HEK293 (cell line): ENCODE data around the gene KANTR.
A peak's percentile ranks its signal among the peaks of the same experiment; 100 is the strongest.

Experiments
- GLIS1 ChIP-seq: fragments of 450-650 bp; formaldehyde crosslinking; IDR thresholded peaks from 2 replicates; pipeline ENCODE4 v1.5.1; 2016; ENCODE audit warnings: missing biosample characterization, missing genetic modification characterization
- GLIS2 ChIP-seq: fragments of 450-650 bp; formaldehyde crosslinking; IDR thresholded peaks from 2 replicates; pipeline ENCODE4 v1.5.1; 2016; ENCODE audit warnings: missing biosample characterization, missing genetic modification characterization
- OSR2 ChIP-seq: fragments of 450-650 bp; formaldehyde crosslinking; IDR thresholded peaks from 2 replicates; pipeline ENCODE4 v1.5.1; 2016; ENCODE audit warnings: missing biosample characterization, missing genetic modification characterization
- SALL2 ChIP-seq: fragments of 450-650 bp; formaldehyde crosslinking; IDR thresholded peaks from 2 replicates; pipeline ENCODE4 v1.5.0; 2017; ENCODE audit warnings: missing biosample characterization, mild to moderate bottlenecking, missing genetic modification characterization, borderline replicate concordance
- SP2 ChIP-seq: fragments of 450-650 bp; formaldehyde crosslinking; IDR thresholded peaks from 2 replicates; pipeline ENCODE4 v1.5.1; 2016; ENCODE audit warnings: missing biosample characterization, missing genetic modification characterization
- ZBTB20 ChIP-seq: fragments of 450-650 bp; formaldehyde crosslinking; IDR thresholded peaks from 2 replicates; pipeline ENCODE4 v1.5.1; 2016; ENCODE audit warnings: missing biosample characterization, missing genetic modification characterization
- ZFHX2 ChIP-seq: fragments of 450-650 bp; formaldehyde crosslinking; conservative IDR thresholded peaks from 2 replicates; pipeline ENCODE4 v1.5.1; 2016; ENCODE audit warnings: missing biosample characterization, missing genetic modification characterization
- ZNF221 ChIP-seq: fragments of 450-650 bp; formaldehyde crosslinking; IDR thresholded peaks from 2 replicates; pipeline ENCODE4 v1.5.1; 2017; ENCODE audit warnings: missing biosample characterization, missing genetic modification characterization, borderline replicate concordance
- ZNF324 ChIP-seq: fragments of 450-650 bp; formaldehyde crosslinking; IDR thresholded peaks from 2 replicates; pipeline ENCODE4 v1.5.1; 2016; ENCODE audit warnings: missing biosample characterization, missing genetic modification characterization
- ZNF335 ChIP-seq: fragments of 450-650 bp; formaldehyde crosslinking; conservative IDR thresholded peaks from 2 replicates; pipeline ENCODE4 v1.5.1; 2016; ENCODE audit warnings: missing biosample characterization, missing genetic modification characterization
- ZNF341 ChIP-seq: fragments of 450-650 bp; formaldehyde crosslinking; IDR thresholded peaks from 2 replicates; pipeline ENCODE4; 2016; ENCODE audit warnings: low read depth, missing biosample characterization, missing genetic modification characterization
- ZNF366 ChIP-seq: fragments of 450-650 bp; formaldehyde crosslinking; conservative IDR thresholded peaks from 2 replicates; pipeline ENCODE4 v1.5.1; 2016; ENCODE audit warnings: missing biosample characterization, missing genetic modification characterization
- ZNF391 ChIP-seq: fragments of 450-650 bp; formaldehyde crosslinking; IDR thresholded peaks from 2 replicates; pipeline ENCODE4 v1.5.1; 2016; ENCODE audit warnings: low read depth, missing biosample characterization, missing genetic modification characterization, borderline replicate concordance
- ZNF433 ChIP-seq: fragments of 450-650 bp; formaldehyde crosslinking; IDR thresholded peaks from 2 replicates; pipeline ENCODE4 v1.5.1; 2016; ENCODE audit warnings: missing biosample characterization, missing genetic modification characterization, low read depth
- ZNF600 ChIP-seq: fragments of 450-650 bp; formaldehyde crosslinking; IDR thresholded peaks from 2 replicates; pipeline ENCODE4 v1.5.1; 2016; ENCODE audit warnings: missing biosample characterization, missing genetic modification characterization
- ZXDB ChIP-seq: fragments of 450-650 bp; formaldehyde crosslinking; IDR thresholded peaks from 2 replicates; pipeline ENCODE4 v1.5.1; 2016; ENCODE audit warnings: missing biosample characterization, missing genetic modification characterization
- TF ChIP-seq, protein P1 (sequence below): fragments of 450-650 bp; formaldehyde crosslinking; IDR thresholded peaks from 2 replicates; pipeline ENCODE4 v1.5.1; 2016; ENCODE audit warnings: missing biosample characterization, missing genetic modification characterization
- TF ChIP-seq, protein P2 (sequence below): fragments of 450-650 bp; formaldehyde crosslinking; IDR thresholded peaks from 2 replicates; pipeline ENCODE4 v1.5.1; 2017; ENCODE audit warnings: missing biosample characterization, missing genetic modification characterization
- TF ChIP-seq, protein P3 (sequence below): fragments of 450-650 bp; formaldehyde crosslinking; IDR thresholded peaks from 2 replicates; pipeline ENCODE4 v1.5.1; 2016; ENCODE audit warnings: missing biosample characterization, missing genetic modification characterization
- TF ChIP-seq, protein P4 (sequence below): fragments of 450-650 bp; formaldehyde crosslinking; IDR thresholded peaks from 2 replicates; pipeline ENCODE4 v1.5.1; 2017; ENCODE audit warnings: missing biosample characterization, missing genetic modification characterization
- TF ChIP-seq, protein P5 (sequence below): fragments of 450-650 bp; formaldehyde crosslinking; IDR thresholded peaks from 2 replicates; pipeline ENCODE4 v1.5.1; 2016; ENCODE audit warnings: missing biosample characterization, missing genetic modification characterization

KANTR gene

DNA sequence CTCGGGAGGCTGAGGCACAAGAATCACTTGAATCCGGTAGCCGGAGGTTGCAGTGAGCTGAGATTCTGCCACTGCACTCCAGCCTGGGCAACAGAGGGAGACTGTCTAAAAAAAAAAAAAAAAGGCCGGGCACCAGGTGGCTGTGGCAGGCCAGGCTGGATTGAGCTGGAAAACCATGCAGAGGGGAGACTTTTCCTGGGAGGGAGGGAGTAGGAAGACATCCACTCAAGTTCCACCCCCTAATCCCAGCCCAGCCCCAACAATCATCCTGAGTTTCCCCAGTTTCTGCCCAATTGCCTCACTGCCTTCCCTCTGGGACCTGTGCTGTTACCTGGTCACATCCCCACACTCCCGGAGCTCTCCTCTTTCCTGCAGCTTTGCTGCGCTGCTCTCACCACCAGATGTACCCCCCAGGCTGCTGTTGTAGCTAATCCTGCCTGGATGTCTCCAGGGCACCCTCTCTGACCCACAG, 20.8 kb upstream of the KANTR start (continued):
- TF ChIP-seq, protein P1, sequence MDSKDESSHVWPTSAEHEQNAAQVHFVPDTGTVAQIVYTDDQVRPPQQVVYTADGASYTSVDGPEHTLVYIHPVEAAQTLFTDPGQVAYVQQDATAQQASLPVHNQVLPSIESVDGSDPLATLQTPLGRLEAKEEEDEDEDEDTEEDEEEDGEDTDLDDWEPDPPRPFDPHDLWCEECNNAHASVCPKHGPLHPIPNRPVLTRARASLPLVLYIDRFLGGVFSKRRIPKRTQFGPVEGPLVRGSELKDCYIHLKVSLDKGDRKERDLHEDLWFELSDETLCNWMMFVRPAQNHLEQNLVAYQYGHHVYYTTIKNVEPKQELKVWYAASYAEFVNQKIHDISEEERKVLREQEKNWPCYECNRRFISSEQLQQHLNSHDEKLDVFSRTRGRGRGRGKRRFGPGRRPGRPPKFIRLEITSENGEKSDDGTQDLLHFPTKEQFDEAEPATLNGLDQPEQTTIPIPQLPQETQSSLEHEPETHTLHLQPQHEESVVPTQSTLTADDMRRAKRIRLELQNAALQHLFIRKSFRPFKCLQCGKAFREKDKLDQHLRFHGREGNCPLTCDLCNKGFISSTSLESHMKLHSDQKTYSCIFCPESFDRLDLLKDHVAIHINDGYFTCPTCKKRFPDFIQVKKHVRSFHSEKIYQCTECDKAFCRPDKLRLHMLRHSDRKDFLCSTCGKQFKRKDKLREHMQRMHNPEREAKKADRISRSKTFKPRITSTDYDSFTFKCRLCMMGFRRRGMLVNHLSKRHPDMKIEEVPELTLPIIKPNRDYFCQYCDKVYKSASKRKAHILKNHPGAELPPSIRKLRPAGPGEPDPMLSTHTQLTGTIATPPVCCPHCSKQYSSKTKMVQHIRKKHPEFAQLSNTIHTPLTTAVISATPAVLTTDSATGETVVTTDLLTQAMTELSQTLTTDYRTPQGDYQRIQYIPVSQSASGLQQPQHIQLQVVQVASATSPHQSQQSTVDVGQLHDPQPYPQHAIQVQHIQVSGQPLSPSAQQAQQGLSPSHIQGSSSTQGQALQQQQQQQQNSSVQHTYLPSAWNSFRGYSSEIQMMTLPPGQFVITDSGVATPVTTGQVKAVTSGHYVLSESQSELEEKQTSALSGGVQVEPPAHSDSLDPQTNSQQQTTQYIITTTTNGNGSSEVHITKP (tag by site-specific recombination) = peak; percentile 79
- no peak for TF ChIP-seq ZNF433 (tag by site-specific recombination)
- TF ChIP-seq ZNF335 (tag by site-specific recombination) = peak; percentile 68
- TF ChIP-seq GLIS1 (tag by site-specific recombination) = peak; percentile 85
- TF ChIP-seq ZNF324 (tag by site-specific recombination) = no peak
- peak; percentile 74 for TF ChIP-seq SP2
- TF ChIP-seq ZNF391 = no peak
- TF ChIP-seq ZNF600 (tag by site-specific recombination) = peak; percentile 91
- no peak for TF ChIP-seq ZFHX2 (tag by site-specific recombination)
- TF ChIP-seq GLIS2 (tag by site-specific recombination) = peak; percentile 58
- TF ChIP-seq ZNF221 (tag by site-specific recombination) = no peak
- peak; percentile 96 for TF ChIP-seq ZNF341 (tag by site-specific recombination)
- 0 out of 2 replicates have a peak, but pooled peaks have one; percentile 11 for TF ChIP-seq ZNF366
- no peak for TF ChIP-seq ZXDB (tag by site-specific recombination)
- TF ChIP-seq ZBTB20 (tag by site-specific recombination) = 0 out of 2 replicates have a peak, but pooled peaks have one; percentile 27
- TF ChIP-seq, protein P2, sequence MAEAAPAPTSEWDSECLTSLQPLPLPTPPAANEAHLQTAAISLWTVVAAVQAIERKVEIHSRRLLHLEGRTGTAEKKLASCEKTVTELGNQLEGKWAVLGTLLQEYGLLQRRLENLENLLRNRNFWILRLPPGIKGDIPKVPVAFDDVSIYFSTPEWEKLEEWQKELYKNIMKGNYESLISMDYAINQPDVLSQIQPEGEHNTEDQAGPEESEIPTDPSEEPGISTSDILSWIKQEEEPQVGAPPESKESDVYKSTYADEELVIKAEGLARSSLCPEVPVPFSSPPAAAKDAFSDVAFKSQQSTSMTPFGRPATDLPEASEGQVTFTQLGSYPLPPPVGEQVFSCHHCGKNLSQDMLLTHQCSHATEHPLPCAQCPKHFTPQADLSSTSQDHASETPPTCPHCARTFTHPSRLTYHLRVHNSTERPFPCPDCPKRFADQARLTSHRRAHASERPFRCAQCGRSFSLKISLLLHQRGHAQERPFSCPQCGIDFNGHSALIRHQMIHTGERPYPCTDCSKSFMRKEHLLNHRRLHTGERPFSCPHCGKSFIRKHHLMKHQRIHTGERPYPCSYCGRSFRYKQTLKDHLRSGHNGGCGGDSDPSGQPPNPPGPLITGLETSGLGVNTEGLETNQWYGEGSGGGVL (tag by site-specific recombination) = peak; percentile 22; the same call in 1 of the 2 replicates
- TF ChIP-seq, protein P3, sequence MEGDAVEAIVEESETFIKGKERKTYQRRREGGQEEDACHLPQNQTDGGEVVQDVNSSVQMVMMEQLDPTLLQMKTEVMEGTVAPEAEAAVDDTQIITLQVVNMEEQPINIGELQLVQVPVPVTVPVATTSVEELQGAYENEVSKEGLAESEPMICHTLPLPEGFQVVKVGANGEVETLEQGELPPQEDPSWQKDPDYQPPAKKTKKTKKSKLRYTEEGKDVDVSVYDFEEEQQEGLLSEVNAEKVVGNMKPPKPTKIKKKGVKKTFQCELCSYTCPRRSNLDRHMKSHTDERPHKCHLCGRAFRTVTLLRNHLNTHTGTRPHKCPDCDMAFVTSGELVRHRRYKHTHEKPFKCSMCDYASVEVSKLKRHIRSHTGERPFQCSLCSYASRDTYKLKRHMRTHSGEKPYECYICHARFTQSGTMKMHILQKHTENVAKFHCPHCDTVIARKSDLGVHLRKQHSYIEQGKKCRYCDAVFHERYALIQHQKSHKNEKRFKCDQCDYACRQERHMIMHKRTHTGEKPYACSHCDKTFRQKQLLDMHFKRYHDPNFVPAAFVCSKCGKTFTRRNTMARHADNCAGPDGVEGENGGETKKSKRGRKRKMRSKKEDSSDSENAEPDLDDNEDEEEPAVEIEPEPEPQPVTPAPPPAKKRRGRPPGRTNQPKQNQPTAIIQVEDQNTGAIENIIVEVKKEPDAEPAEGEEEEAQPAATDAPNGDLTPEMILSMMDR (tag by site-specific recombination) = peak; percentile 32; the same call in 1 of the 2 replicates
- no peak for TF ChIP-seq SALL2 (tag by site-specific recombination)
- peak; percentile 72 for TF ChIP-seq OSR2 (tag by site-specific recombination)
- TF ChIP-seq, protein P4, sequence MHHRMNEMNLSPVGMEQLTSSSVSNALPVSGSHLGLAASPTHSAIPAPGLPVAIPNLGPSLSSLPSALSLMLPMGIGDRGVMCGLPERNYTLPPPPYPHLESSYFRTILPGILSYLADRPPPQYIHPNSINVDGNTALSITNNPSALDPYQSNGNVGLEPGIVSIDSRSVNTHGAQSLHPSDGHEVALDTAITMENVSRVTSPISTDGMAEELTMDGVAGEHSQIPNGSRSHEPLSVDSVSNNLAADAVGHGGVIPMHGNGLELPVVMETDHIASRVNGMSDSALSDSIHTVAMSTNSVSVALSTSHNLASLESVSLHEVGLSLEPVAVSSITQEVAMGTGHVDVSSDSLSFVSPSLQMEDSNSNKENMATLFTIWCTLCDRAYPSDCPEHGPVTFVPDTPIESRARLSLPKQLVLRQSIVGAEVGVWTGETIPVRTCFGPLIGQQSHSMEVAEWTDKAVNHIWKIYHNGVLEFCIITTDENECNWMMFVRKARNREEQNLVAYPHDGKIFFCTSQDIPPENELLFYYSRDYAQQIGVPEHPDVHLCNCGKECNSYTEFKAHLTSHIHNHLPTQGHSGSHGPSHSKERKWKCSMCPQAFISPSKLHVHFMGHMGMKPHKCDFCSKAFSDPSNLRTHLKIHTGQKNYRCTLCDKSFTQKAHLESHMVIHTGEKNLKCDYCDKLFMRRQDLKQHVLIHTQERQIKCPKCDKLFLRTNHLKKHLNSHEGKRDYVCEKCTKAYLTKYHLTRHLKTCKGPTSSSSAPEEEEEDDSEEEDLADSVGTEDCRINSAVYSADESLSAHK (tag by site-specific recombination) = peak; percentile 48; the same call in 1 of the 2 replicates
- TF ChIP-seq, protein P5, sequence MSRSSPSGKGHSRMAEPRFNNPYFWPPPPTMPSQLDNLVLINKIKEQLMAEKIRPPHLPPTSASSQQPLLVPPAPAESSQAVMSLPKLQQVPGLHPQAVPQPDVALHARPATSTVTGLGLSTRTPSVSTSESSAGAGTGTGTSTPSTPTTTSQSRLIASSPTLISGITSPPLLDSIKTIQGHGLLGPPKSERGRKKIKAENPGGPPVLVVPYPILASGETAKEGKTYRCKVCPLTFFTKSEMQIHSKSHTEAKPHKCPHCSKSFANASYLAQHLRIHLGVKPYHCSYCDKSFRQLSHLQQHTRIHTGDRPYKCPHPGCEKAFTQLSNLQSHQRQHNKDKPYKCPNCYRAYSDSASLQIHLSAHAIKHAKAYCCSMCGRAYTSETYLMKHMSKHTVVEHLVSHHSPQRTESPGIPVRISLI (tag by site-specific recombination) = 0 out of 2 replicates have a peak, but pooled peaks have one; percentile 12
